GM19351 (cell line): ENCODE data around the gene KIAA1217.

Source experiments
- ATAC-seq: cut with Tn5 transposase; IDR thresholded peaks from one replicate; pipeline ENCODE4 v1.9.1; 2021; ENCODE audit warnings: mild to moderate bottlenecking, moderate library complexity; ENCODE audit not compliant: unreplicated experiment

KIAA1217 gene

GRCh38 chr10:24208661-24209431, at the start of gene KIAA1217:
Gene KIAA1217, plus strand, starts transcription at chr10:24209138. Its CDS starts 56 bp downstream, at chr10:24209194.
- peak; percentile 26 for ATAC-seq

- ATAC-seq: no peak
These were observed 46.5 kb upstream of the KIAA1217 start for GRCh38 chr10:24162206-24162985.

DNA sequence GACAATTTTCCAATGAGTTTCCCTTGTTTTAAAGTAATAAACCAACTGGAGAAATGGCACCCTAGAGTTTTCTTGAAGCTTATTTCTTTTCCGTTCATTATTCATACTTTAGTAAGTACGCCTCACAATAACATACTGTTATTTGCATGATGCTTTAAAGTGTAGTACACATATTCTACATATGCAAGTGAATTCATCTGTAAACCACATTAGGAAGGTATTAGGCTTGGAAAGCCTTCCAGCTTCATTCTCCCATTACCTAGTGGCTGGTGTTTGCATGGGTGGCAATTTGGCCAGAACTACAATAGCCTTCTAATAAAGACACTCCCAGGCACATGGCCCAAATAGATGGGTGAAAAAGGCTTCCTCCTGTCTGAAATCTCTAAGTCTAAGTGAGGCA, 45.5 kb upstream of the KIAA1217 start:
- ATAC-seq: no peak

- ATAC-seq: no peak
These were observed 40.4 kb upstream of the KIAA1217 start for GRCh38 chr10:24168258-24169170.

GRCh38 chr10:24170199-24170598, 38.7 kb upstream of the KIAA1217 start:
- ATAC-seq: no peak

- ATAC-seq: no peak
These were observed 36.0 kb upstream of the KIAA1217 start for GRCh38 chr10:24172909-24173308.

DNA sequence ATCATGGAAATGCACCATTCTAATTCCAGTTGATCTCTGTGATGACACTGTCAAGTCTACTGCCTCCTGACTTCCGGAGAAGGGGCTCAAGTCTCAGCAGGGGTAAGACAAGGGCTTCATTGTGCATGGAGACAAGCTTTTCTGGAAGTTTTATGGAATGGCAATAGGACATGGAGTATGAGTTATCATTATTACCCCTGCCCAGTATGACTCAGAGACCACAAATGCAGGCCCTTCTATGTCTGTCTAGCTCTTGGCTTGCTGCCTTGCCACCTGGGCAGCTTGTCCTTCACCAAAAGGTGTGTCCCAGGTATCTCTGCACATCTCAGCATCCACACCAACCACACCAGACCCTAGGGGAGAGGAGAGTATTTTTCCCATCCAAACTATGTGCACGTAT, 34.9 kb upstream of the KIAA1217 start:
- no peak for ATAC-seq

- no peak for ATAC-seq
These were observed 32.3 kb upstream of the KIAA1217 start for GRCh38 chr10:24176658-24177057.

- no peak for ATAC-seq
These were observed 31.3 kb upstream of the KIAA1217 start for GRCh38 chr10:24177636-24178035.

- ATAC-seq: no peak
These were observed 28.0 kb upstream of the KIAA1217 start for GRCh38 chr10:24180891-24181290.

DNA sequence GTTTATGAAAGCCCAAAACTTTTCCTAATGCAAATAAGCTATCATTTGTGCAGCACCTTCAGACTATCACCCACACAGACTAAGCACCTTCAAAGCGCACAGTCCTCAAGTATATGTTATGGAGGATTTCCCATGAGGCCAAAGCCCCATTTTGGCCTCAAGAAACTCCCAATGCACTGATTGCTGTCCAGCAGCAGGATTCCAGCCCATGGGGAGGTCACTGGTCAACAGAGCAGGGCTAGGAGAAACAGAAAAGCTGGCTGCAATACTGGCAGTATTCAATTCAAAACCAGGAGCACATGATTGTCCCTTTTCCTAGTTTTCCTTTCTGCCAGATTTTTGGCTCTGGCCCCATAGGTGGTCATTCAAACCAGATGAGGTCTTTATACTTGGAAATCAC, 24.5 kb upstream of the KIAA1217 start:
- ATAC-seq: no peak

- ATAC-seq: no peak
These were observed 15.6 kb upstream of the KIAA1217 start for GRCh38 chr10:24193330-24193729.

DNA sequence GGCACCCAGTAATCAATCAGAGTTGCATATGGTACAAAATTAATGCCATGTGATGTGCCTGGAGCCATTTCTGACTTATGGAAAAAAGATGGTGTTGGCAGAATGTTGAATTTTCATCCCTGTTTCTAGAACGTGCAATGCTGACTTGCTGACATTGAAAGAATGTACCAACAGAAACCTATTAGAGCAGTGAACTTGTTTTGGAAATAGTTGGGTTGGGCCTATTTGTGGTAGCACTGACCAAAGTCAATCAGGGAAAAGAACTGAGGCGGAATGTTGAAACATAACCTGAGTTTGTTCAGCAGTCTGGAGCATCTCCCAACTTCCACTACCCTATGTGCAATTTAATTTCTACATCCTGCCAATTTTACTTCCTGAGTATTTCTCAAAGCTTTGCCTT, 11.7 kb upstream of the KIAA1217 start:
- no peak for ATAC-seq

DNA sequence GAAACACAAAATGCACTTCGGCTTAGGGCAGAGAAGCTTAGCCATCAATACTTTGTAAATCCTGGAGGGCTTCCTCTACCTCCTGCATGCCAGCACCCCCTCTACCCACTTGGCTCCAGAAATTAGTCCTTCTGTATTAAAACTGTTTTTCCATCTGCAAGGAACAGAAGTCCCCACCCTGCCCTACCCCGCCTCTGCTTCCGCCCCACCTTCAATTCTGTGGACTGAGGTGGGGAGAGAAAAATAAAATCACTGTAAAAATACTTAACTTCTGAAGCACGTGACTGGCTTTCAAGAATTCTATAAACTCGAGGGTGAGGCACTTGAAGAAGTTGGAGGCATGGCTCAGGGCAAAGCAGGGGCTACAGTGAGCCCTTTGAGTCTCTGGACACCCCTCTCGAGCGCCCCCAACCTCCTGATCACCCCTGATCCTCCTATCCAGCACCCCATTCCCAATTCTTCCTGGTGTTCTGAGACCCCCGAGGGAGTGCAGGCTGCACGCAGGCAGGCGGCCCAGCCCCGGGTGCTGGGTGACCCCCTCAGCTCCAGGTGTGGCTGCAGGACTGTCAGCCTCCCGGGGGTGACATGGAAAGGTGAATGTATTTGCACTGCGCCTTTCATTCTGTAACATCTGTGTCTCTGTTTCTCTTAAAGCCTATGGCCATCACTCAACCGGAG, 7.3 kb upstream of the KIAA1217 start:
- ATAC-seq: no peak

- ATAC-seq: no peak
These were observed 6.8 kb upstream of the KIAA1217 start for GRCh38 chr10:24202181-24202570.

DNA sequence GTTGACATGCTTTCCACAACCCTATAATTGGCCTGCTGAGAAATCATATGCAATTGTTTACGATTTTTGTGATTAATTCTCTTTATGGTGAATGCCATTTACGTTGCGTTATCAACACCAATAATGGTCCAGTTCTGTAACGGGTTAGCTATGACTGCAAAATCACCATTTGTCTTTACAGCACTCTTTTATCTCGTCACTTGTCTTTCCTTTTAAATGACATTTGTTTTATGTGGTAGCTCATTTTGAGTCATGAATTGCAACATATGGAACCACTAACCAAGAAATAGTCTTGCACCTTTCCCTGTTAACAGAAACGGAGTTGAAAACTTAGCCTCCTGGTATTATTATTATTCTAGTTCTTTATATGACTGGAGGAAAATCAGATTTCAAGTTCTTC, 3.1 kb upstream of the KIAA1217 start:
- no peak for ATAC-seq

DNA sequence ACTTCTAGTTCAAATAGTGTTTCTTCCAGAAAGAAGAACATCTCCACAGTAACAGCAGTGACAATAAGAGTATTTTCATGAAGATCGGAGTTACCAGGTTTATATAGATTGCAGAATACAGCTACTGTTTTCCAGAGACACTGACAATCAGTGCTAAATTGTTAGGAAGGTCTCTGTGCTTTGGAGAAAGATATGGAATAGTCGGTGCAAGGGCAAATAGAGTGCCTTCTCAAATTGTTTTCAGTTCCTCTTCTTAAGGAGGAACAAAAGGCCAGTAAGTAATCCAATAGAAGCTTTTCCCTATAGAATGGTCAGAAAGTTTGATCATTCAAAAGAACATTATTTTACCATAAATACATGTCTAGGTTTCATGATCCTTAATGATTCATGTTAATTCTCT, 2.6 kb upstream of the KIAA1217 start:
- ATAC-seq: no peak

- no peak for ATAC-seq
These were observed 2.0 kb upstream of the KIAA1217 start for GRCh38 chr10:24206926-24207325.

- ATAC-seq: no peak
These were observed 1.6 kb upstream of the KIAA1217 start for GRCh38 chr10:24207341-24207740.

GRCh38 chr10:24207781-24208611, 942 bp upstream of the KIAA1217 start:
- no peak for ATAC-seq
